HCT116 (cell line): Measurements from ENCODE around the gene OSER1. TPM values are rescaled to one million over a fixed set of nuclear protein-coding genes. Genes with fewer than 3 reads are reported as not detected.

Experiments used
- ATAC-seq: fragments of 200-7000 bp; cut with Tn5 transposase; 2 replicates; pipeline ENCODE4 v1.9.1; 2020; ENCODE audit warnings: mild to moderate bottlenecking, moderate library complexity
- BruUV-seq: library from RNA; stranded (reverse); fragments of 400-500 nt; replicated peaks from 2 replicates; lab custom pipeline; 2021; lab: Mats Ljungman, UMichigan
- CTCF ChIA-PET: fragments of 300-600 bp; sonication (Branson Sonifier 250); formaldehyde crosslinking; loops from one replicate; lab custom pipeline; 2021; ENCODE audit warnings: antibody characterized with exemption; lab: Charles Lee
- POLR2A ChIA-PET: fragments of 300-600, 350-600 bp; sonication (Branson Sonifier 250); formaldehyde crosslinking; loops from one replicate; lab custom pipeline; 2021; ENCODE audit warnings: antibody characterized with exemption; lab: Charles Lee
- RAD21 ChIA-PET, 2 experiments: fragments of 300-600 bp; sonication (Branson Sonifier 250); formaldehyde crosslinking; loops; one replicate each; lab custom pipeline; 2023; ENCODE audit warnings: low total read pairs in 2 of 2; ENCODE audit not compliant: uncharacterized antibody in 2 of 2, unreplicated experiment in 2 of 2, low non-redundant PET in 1 of 2; lab: Charles Lee
- DNase-seq: peaks from one replicate; pipeline ENCODE4 v3.0.0-alpha.2; 2010; ENCODE audit warnings: low read depth, low spot score
- H2AFZ ChIP-seq: fragments of 200-600 bp; shearing (Covaris generic), sonication (generic); 2 replicates; pipeline ENCODE4 v1.6.1; 2017; ENCODE audit warnings: low read depth, mixed run types, mixed read lengths, antibody characterized with exemption, low read length; ENCODE audit not compliant: poor library complexity, severe bottlenecking
- H3K27ac ChIP-seq: 2 replicates; pipeline ENCODE4 v1.5.1; 2012; ENCODE audit warnings: low read depth, low read length
- H3K27me3 ChIP-seq: fragments of 200-600 bp; sonication (generic); 2 replicates; pipeline ENCODE4 v1.6.1; 2016; ENCODE audit warnings: mixed run types, low read length, mixed read lengths; ENCODE audit not compliant: insufficient read depth
- H3K36me3 ChIP-seq, 2 experiments: fragments of 200-500 bp in 1 of 2; fragments of 200-600 bp in 1 of 2; sonication (Bioruptor generic) in 1 of 2; sonication (generic) in 1 of 2; 2 replicates each; pipeline versions ENCODE4 v1.5.1 to v1.6.1; 2014 to 2016; ENCODE audit warnings: low read length in 2 of 2, inconsistent platforms in 1 of 2, mixed read lengths in 1 of 2, mixed run types in 1 of 2; ENCODE audit not compliant: insufficient read depth in 2 of 2, control insufficient read depth in 1 of 2
- H3K4me1 ChIP-seq, 2 experiments: fragments of 200-600 bp in 1 of 2; sonication (generic) in 1 of 2; 2 replicates each; pipeline versions ENCODE4 v1.5.1 to v1.6.1; 2012 to 2017; ENCODE audit warnings: low read length in 2 of 2, inconsistent platforms in 1 of 2, mild to moderate bottlenecking in 1 of 2, mixed read lengths in 1 of 2, mixed run types in 1 of 2, moderate library complexity in 1 of 2; ENCODE audit not compliant: insufficient read depth in 2 of 2, control insufficient read depth in 1 of 2
- H3K4me2 ChIP-seq: fragments of 200-600 bp; sonication (generic); 2 replicates; pipeline ENCODE4 v1.6.1; 2017; ENCODE audit warnings: mixed run types, low read length, mixed read lengths
- H3K4me3 ChIP-seq, 2 experiments: fragments of 200-600 bp in 1 of 2; sonication (generic) in 1 of 2; replicated peaks in 1 of 2; 2 replicates each; pipeline ENCODE4 v1.5.1; 2011 to 2016; ENCODE audit warnings: low read length in 2 of 2, control low read depth in 1 of 2, low read depth in 1 of 2, mild to moderate bottlenecking in 1 of 2, mixed read lengths in 1 of 2, mixed run types in 1 of 2
- H3K79me2 ChIP-seq: fragments of 200-600 bp; sonication (generic); 2 replicates; pipeline ENCODE4 v1.6.1; 2017; ENCODE audit warnings: mild to moderate bottlenecking, mixed run types, low read length, moderate library complexity, mixed read lengths; ENCODE audit not compliant: insufficient read depth
- H3K9ac ChIP-seq: fragments of 200-600 bp; sonication (generic); 2 replicates; pipeline ENCODE4 v1.6.1; 2016; ENCODE audit warnings: low read length, mixed read lengths
- H3K9me2 ChIP-seq: fragments of 200-600 bp; sonication (generic), shearing (Covaris generic); 2 replicates; pipeline ENCODE4 v1.6.1; 2017; ENCODE audit warnings: mixed run types, mild to moderate bottlenecking, moderate library complexity; ENCODE audit not compliant: insufficient read depth
- H3K9me3 ChIP-seq, 2 experiments: fragments of 200-500 bp in 1 of 2; fragments of 200-600 bp in 1 of 2; sonication (Bioruptor generic) in 1 of 2; sonication (generic) in 1 of 2; 2 replicates each; pipeline ENCODE4 v1.6.1; 2014 to 2017; ENCODE audit warnings: low read length in 2 of 2, mixed read lengths in 2 of 2, inconsistent platforms in 1 of 2, low read depth in 1 of 2, mild to moderate bottlenecking in 1 of 2, mixed run types in 1 of 2, moderate library complexity in 1 of 2; ENCODE audit not compliant: control insufficient read depth in 1 of 2, insufficient read depth in 1 of 2
- H4K20me1 ChIP-seq: fragments of 200-600 bp; sonication (generic), shearing (Covaris generic); 2 replicates; pipeline ENCODE4 v1.6.1; 2017; ENCODE audit warnings: mixed run types, mild to moderate bottlenecking, moderate library complexity; ENCODE audit not compliant: insufficient read depth
- ATF3 ChIP-seq: IDR thresholded peaks from 2 replicates; pipeline ENCODE4 v1.6.1; 2012
- CBX3 ChIP-seq: IDR thresholded peaks from 2 replicates; pipeline ENCODE4 v1.6.1; 2012; ENCODE audit warnings: low read depth
- EGR1 ChIP-seq: IDR thresholded peaks from 2 replicates; pipeline ENCODE4 v1.6.1; 2012; ENCODE audit warnings: low read depth
- EZH2 ChIP-seq: fragments of 200-600 bp; sonication (generic); IDR thresholded peaks from 2 replicates; pipeline ENCODE4 v1.6.1; 2017; ENCODE audit warnings: antibody characterized with exemption, mixed run types
- EZH2phosphoT487 ChIP-seq: fragments of 200-600 bp; IDR thresholded peaks from 2 replicates; pipeline ENCODE4 v1.6.1; 2018; ENCODE audit warnings: antibody characterized with exemption, borderline replicate concordance
- JUND ChIP-seq: IDR thresholded peaks from 2 replicates; pipeline ENCODE4 v1.6.1; 2012
- POLR2AphosphoS5 ChIP-seq: IDR thresholded peaks from 2 replicates; pipeline ENCODE4 v1.6.1; 2011; ENCODE audit warnings: mild to moderate bottlenecking, low read depth, low read length, moderate library complexity
- RAD21 ChIP-seq: IDR thresholded peaks from 2 replicates; pipeline ENCODE4 v1.6.1; 2012; ENCODE audit warnings: low read depth, mild to moderate bottlenecking
- SIN3A ChIP-seq: IDR thresholded peaks from 2 replicates; pipeline ENCODE4 v1.6.1; 2012; ENCODE audit warnings: low read depth
- SRF ChIP-seq: IDR thresholded peaks from 2 replicates; pipeline ENCODE4 v1.6.1; 2012; ENCODE audit warnings: low read depth
- ZFX ChIP-seq: fragments of 450-650 bp; IDR thresholded peaks from 2 replicates; pipeline ENCODE4 v1.6.1; 2017
- ZNF274 ChIP-seq: fragments of 200-500 bp; sonication (Bioruptor generic); IDR thresholded peaks from 2 replicates; pipeline ENCODE4 v1.6.1; 2014; ENCODE audit warnings: mild to moderate bottlenecking, low read depth, low read length, inconsistent platforms
- intact Hi-C: fragments of 100-400 bp; cut with micrococcal nuclease; formaldehyde crosslinking; loops from 2 replicates; pipeline ENCODE4 v1.10.0; 2022
- total RNA-seq: library from RNA; stranded (reverse); gene quantifications from one replicate; pipeline ENCODE4 v1.2.1, GENCODE V29; 2021; ENCODE audit not compliant: unreplicated experiment
- TF ChIP-seq, protein P1 (sequence below): IDR thresholded peaks from 2 replicates; pipeline ENCODE4 v1.6.1; 2012; ENCODE audit warnings: low read depth

The OSER1 gene
- total RNA-seq, 1 experiment from 2014 or later: 28.4 TPM

DNA sequence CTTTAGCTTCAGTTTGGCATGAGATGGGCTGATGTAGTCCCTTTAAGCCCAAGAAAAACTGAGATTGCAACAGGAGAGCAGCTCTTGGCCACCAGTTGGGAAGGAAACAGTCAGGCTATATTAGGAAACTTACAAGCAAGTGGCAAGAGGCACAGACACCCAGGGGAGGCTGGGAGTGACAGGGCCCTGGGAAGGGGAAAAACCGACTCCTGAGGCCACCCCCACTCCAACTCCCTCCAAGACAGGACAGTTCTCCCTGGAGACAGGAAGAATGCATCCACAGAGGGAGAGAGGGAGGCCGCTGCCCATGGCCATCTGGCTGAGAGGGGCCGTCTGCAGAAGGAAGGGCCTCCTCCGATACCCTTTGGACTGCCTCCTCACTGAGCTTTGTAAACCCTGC lies 44.1 kb downstream of the OSER1 start:
- no peak for DNase-seq
- Histone ChIP-seq H4K20me1 (no peaks in the 10 kb centered on the region), H3K4me3 (no peak overlapping the region), H3K27me3 (0 out of 2 replicates have a peak, but pooled peaks cover 9% of the 10 kb centered on the region), H3K79me2 (no peaks in the 10 kb centered on the region), H3K36me3 (no peaks in the 10 kb centered on the region), H3K4me1 (no peaks in the 10 kb centered on the region), H2AFZ (no peak overlapping the region), H3K27ac (no peak overlapping the region), H3K4me2 (no peak overlapping the region), H3K9me3 (no peaks in the 10 kb centered on the region), H3K9me2 (no peaks in the 10 kb centered on the region), H3K9ac (no peak overlapping the region)
- TF ChIP-seq RAD21 (no peak), ZNF274 (no peak), SIN3A (no peak), EZH2phosphoT487 (no peak), SRF (no peak), EZH2 (no peak), ATF3 (no peak), ZFX (no peak), EGR1 (no peak)
- BruUV-seq: no TSS peak
- ATAC-seq: no peak
- ChIA-PET CTCF (interaction anchor here (0.6 to 1.1 kb wide), 2 partner anchors 24 to 29 kb away, joined by 3 to 4 read pairs; no protein-coding TSS in a partner anchor), POLR2A (no interaction called here), RAD21 (no interaction called here)
- intact Hi-C loops: no loop called here

- Histone ChIP-seq H3K4me2 (no peak overlapping the region), H3K9me3 (no peaks in the 10 kb centered on the region), H2AFZ (no peak overlapping the region), H3K4me3 (no peak overlapping the region), H3K36me3 (no peaks in the 10 kb centered on the region), H3K9me2 (no peaks in the 10 kb centered on the region), H3K4me1 (no peaks in the 10 kb centered on the region), H3K27me3 (0 out of 2 replicates have a peak, but pooled peaks cover 9% of the 10 kb centered on the region), H3K27ac (no peak overlapping the region), H3K9ac (no peak overlapping the region), H4K20me1 (no peaks in the 10 kb centered on the region), H3K79me2 (no peaks in the 10 kb centered on the region)
- intact Hi-C loops: no loop called here
- ATAC-seq (no peak), DNase-seq (no peak)
- no TSS peak for BruUV-seq
- ChIA-PET CTCF (interaction anchor here (0.6 to 1.5 kb wide), 2 partner anchors 24 to 29 kb away, joined by 3 read pairs; no protein-coding TSS in a partner anchor), POLR2A (no interaction called here), RAD21 (interaction anchor here in 1 of 2 experiments (0.5 kb wide), 1 partner anchor 523 kb away, joined by 3 read pairs; no protein-coding TSS in a partner anchor)
- TF ChIP-seq ATF3: no peak
- no peak for TF ChIP-seq POLR2AphosphoS5
- TF ChIP-seq ZNF274: no peak
- TF ChIP-seq CBX3: no peak
- TF ChIP-seq, protein P1, sequence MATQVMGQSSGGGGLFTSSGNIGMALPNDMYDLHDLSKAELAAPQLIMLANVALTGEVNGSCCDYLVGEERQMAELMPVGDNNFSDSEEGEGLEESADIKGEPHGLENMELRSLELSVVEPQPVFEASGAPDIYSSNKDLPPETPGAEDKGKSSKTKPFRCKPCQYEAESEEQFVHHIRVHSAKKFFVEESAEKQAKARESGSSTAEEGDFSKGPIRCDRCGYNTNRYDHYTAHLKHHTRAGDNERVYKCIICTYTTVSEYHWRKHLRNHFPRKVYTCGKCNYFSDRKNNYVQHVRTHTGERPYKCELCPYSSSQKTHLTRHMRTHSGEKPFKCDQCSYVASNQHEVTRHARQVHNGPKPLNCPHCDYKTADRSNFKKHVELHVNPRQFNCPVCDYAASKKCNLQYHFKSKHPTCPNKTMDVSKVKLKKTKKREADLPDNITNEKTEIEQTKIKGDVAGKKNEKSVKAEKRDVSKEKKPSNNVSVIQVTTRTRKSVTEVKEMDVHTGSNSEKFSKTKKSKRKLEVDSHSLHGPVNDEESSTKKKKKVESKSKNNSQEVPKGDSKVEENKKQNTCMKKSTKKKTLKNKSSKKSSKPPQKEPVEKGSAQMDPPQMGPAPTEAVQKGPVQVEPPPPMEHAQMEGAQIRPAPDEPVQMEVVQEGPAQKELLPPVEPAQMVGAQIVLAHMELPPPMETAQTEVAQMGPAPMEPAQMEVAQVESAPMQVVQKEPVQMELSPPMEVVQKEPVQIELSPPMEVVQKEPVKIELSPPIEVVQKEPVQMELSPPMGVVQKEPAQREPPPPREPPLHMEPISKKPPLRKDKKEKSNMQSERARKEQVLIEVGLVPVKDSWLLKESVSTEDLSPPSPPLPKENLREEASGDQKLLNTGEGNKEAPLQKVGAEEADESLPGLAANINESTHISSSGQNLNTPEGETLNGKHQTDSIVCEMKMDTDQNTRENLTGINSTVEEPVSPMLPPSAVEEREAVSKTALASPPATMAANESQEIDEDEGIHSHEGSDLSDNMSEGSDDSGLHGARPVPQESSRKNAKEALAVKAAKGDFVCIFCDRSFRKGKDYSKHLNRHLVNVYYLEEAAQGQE: no peak
- TF ChIP-seq SIN3A: no peak
- no peak for TF ChIP-seq JUND
- no peak for TF ChIP-seq EZH2
- no peak for TF ChIP-seq SRF
Measured at GRCh38 chr20:44166008-44166407, 44.6 kb downstream of the OSER1 start.
